CD4-positive, alpha-beta T cell (primary cell): ENCODE results near the gene RANBP3. TPM values are rescaled to one million over a fixed set of nuclear protein-coding genes. Genes with fewer than 3 reads are reported as not detected.
A peak's percentile ranks its signal among the peaks of the same experiment; 100 is the strongest.

Source experiments
- ATAC-seq: fragments of 200-7000 bp; cut with Tn5 transposase; one replicate; pipeline ENCODE4 v1.10.0; 2022; ENCODE audit warnings: mild to moderate bottlenecking; ENCODE audit not compliant: poor library complexity
- CTCF ChIA-PET: fragments of 350-600 bp; sonication (Branson Sonifier 250); formaldehyde crosslinking; loops from one replicate; lab custom pipeline; 2021; ENCODE audit warnings: antibody characterized with exemption, inconsistent platforms; lab: Charles Lee
- POLR2A ChIA-PET: fragments of 350-600 bp; sonication (Branson Sonifier 250); formaldehyde crosslinking; loops from one replicate; lab custom pipeline; 2021; ENCODE audit warnings: antibody characterized with exemption, inconsistent platforms; lab: Charles Lee
- DNase-seq, 14 experiments: peaks; one replicate each; pipeline ENCODE4 v3.0.0-alpha.2; 2013 to 2020; ENCODE audit warnings: mixed read lengths in 2 of 14
- H3K27ac ChIP-seq, 2 donors: one replicate each; pipeline versions ENCODE4 v1.5.1 to v1.7.0; 2013; ENCODE audit warnings: low read length in 2 of 2, low read depth in 1 of 2, mild to moderate bottlenecking in 1 of 2
- H3K27me3 ChIP-seq, 2 experiments: 1 replicate in 1 of 2; 2 replicates in 1 of 2; pipeline versions ENCODE4 v1.6.1 to v1.7.0; 2013; ENCODE audit warnings: low read length in 2 of 2, control low read depth in 1 of 2, mild to moderate bottlenecking in 1 of 2, moderate library complexity in 1 of 2; ENCODE audit not compliant: insufficient read depth in 2 of 2, control insufficient read depth in 1 of 2
- H3K36me3 ChIP-seq: one replicate; pipeline ENCODE4 v1.6.1; 2013; ENCODE audit warnings: low read length, control low read depth; ENCODE audit not compliant: insufficient read depth
- H3K4me1 ChIP-seq: one replicate; pipeline ENCODE4 v1.6.1; 2013; ENCODE audit warnings: low read length, control low read depth; ENCODE audit not compliant: insufficient read depth
- H3K4me3 ChIP-seq: one replicate; pipeline ENCODE4 v1.5.1; 2013; ENCODE audit warnings: mild to moderate bottlenecking, low read length, moderate library complexity
- H3K9me3 ChIP-seq, 2 experiments: 1 replicate in 1 of 2; 2 replicates in 1 of 2; pipeline versions ENCODE4 v1.6.1 to v1.7.0; 2013; ENCODE audit warnings: low read length in 2 of 2, mild to moderate bottlenecking in 2 of 2, control low read depth in 1 of 2, moderate library complexity in 1 of 2; ENCODE audit not compliant: control insufficient read depth in 1 of 2, insufficient read depth in 1 of 2
- H3K27ac Mint-ChIP-seq: one replicate; pipeline ENCODE4 v1.8.0; 2020; ENCODE audit warnings: mixed read lengths
- H3K27me3 Mint-ChIP-seq: one replicate; pipeline ENCODE4 v1.8.0; 2021; ENCODE audit warnings: mixed read lengths
- H3K36me3 Mint-ChIP-seq: one replicate; pipeline ENCODE4 v1.8.0; 2021; ENCODE audit warnings: low read depth, mixed read lengths
- H3K4me1 Mint-ChIP-seq: one replicate; pipeline ENCODE4 v1.8.0; 2021; ENCODE audit warnings: low read depth, mixed read lengths
- H3K4me3 Mint-ChIP-seq: one replicate; pipeline ENCODE4 v1.8.0; 2020; ENCODE audit warnings: mild to moderate bottlenecking, mixed read lengths
- H3K9me3 Mint-ChIP-seq: one replicate; pipeline ENCODE4 v1.8.0; 2020; ENCODE audit warnings: mixed read lengths
- intact Hi-C, 2 experiments: fragments of 100-400 bp; cut with DNase I in 1 of 2; cut with micrococcal nuclease in 1 of 2; formaldehyde crosslinking; loops; one replicate each; pipeline versions ENCODE4 v1.15.1 to v1.9.0; 2023 to 2025; cut with DNase I, micrococcal nuclease
- total RNA-seq, 174 experiments: library from RNA in 2 of 174; stranded (reverse) in 2 of 174; gene quantifications; one replicate each; pipeline ENCODE4 v1.2.3 and lab custom pipeline; 2021 to 2026
- TF ChIP-seq, protein P1 (sequence below): fragments of 200-600 bp; IDR thresholded peaks from one replicate; pipeline ENCODE4 v1.8.0; 2022; ENCODE audit warnings: antibody characterized with exemption, mild to moderate bottlenecking

The RANBP3 gene
- total RNA-seq, 2 experiments from 2014 or later = 82.7 to 88.7 TPM

DNA sequence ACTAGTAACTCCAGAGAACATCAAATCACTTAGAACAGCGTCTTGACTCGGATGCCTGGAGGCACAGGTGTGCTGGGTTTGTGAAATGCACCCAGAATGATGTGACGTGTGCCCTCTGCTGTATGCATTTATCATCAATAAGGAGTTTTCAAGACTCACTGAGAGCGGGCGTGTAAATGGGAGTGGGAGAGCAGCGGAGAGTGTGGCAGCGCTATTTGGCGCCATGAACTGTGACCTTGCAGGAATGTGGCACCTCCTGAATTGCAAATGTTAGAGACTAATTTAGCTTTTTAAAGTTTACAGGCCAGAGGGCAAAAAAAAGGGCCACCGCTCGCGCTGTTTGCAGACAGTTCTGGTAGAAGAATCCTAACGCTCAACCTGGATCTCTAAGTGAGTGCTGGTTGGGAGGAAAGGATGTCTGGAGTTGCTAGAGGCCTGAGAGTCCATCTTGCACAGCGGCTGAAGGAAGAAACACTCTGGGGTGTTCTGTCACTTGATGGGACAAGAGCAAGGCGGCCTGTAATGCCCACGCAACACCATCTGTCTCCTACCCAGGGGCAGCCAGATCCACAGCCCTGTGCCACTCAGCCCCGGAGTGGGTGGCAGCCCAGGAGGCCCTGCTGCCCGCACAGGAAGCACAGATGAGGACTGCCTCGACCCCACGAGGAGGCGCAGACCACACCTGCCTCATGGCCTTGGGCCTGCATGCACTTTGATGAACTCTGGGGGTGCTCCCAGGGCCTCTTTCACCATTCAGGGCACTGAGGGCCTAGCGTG lies 19.7 kb downstream of the RANBP3 start:
- Histone ChIP-seq H3K27ac (peak overlapping the region in 1 of 2 donors; percentile 91), H3K36me3 (peaks cover 17% of the 10 kb centered on the region), H3K4me3 (no peak overlapping the region), H3K27me3 (no peaks in the 10 kb centered on the region), H3K9me3 (no peaks in the 10 kb centered on the region), H3K4me1 (peaks cover 88% of the 10 kb centered on the region)
- DNase-seq (no peak), ATAC-seq (no peak)
- no peaks in the 10 kb centered on the region for H3K27me3 Mint-ChIP-seq
- CTCF ChIA-PET = interaction anchor here (2.4 kb wide), 1 partner anchor 10 kb away, joined by 8 read pairs; no protein-coding TSS in a partner anchor
- TF ChIP-seq, protein P1, sequence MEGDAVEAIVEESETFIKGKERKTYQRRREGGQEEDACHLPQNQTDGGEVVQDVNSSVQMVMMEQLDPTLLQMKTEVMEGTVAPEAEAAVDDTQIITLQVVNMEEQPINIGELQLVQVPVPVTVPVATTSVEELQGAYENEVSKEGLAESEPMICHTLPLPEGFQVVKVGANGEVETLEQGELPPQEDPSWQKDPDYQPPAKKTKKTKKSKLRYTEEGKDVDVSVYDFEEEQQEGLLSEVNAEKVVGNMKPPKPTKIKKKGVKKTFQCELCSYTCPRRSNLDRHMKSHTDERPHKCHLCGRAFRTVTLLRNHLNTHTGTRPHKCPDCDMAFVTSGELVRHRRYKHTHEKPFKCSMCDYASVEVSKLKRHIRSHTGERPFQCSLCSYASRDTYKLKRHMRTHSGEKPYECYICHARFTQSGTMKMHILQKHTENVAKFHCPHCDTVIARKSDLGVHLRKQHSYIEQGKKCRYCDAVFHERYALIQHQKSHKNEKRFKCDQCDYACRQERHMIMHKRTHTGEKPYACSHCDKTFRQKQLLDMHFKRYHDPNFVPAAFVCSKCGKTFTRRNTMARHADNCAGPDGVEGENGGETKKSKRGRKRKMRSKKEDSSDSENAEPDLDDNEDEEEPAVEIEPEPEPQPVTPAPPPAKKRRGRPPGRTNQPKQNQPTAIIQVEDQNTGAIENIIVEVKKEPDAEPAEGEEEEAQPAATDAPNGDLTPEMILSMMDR = no peak
- H3K4me1 Mint-ChIP-seq = peaks cover 91% of the 10 kb centered on the region
- H3K27ac Mint-ChIP-seq = peak overlapping the region; percentile 98
- intact Hi-C loops = no loop called here
- POLR2A ChIA-PET = no interaction called here
- peak overlapping the region; percentile 59 for H3K4me3 Mint-ChIP-seq
- no peaks in the 10 kb centered on the region for H3K9me3 Mint-ChIP-seq
- peaks cover 35% of the 10 kb centered on the region for H3K36me3 Mint-ChIP-seq

DNA sequence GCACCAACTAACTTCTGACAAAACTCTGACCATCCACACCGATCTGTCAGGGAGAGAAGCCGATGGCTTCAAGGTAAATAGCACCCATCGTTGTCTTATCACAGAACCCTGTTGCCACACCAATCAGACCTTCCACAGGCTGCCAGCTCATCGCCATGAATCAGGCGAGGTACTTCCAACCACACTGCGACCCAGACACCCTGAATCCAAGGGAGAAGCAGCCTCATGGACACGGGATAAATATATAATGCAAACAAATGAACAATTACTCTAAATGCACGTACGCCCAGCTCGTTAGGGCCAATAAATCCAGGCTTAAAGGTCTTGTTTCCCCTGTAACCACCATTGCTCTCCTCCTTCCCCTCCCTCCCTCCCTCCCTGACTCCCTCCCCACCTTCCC lies 20.8 kb downstream of the RANBP3 start:
- POLR2A ChIA-PET = interaction anchor here (2.1 kb wide), 1 partner anchor 53 kb away, joined by 8 read pairs; the partner anchor contains the start of genes NDUFA11 and VMAC
- Histone ChIP-seq H3K27ac (no peak overlapping the region), H3K36me3 (peaks cover 17% of the 10 kb centered on the region), H3K27me3 (no peaks in the 10 kb centered on the region), H3K4me1 (peaks cover 88% of the 10 kb centered on the region), H3K9me3 (no peaks in the 10 kb centered on the region), H3K4me3 (no peak overlapping the region)
- Mint-ChIP-seq H3K4me1 (peaks cover 91% of the 10 kb centered on the region), H3K9me3 (no peaks in the 10 kb centered on the region), H3K36me3 (peaks cover 29% of the 10 kb centered on the region), H3K4me3 (no peak overlapping the region), H3K27ac (peak overlapping the region; percentile 98), H3K27me3 (no peaks in the 10 kb centered on the region)
- DNase-seq (no peak), ATAC-seq (no peak)
- intact Hi-C loops = no loop called here
- TF ChIP-seq, protein P1 = no peak
- CTCF ChIA-PET = interaction anchor here (2.4 kb wide), 1 partner anchor 11 kb away, joined by 8 read pairs; no protein-coding TSS in a partner anchor

DNA sequence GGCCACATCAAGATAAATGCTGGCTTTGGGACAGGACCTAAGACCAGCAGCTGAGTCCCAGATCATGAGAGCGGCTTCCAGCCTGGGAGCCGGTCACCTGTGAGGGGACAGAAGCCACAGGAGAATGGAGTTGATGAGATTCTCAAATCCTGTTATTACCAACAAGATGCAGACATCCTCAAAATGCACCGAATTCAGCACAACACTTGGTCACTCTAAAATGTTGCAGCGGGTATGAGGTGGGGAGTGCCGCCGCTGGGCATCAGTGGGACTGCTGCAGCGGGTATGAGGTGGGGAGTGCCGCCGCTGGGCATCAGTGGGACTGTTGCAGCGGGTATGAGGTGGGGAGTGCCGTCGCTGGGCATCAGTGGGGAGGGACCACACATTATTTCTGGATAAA lies 21.2 kb downstream of the RANBP3 start:
- Histone ChIP-seq H3K36me3 (peaks cover 17% of the 10 kb centered on the region), H3K27me3 (no peaks in the 10 kb centered on the region), H3K4me1 (peaks cover 88% of the 10 kb centered on the region), H3K27ac (no peak overlapping the region), H3K4me3 (no peak overlapping the region), H3K9me3 (no peaks in the 10 kb centered on the region)
- CTCF ChIA-PET = interaction anchor here (2.4 kb wide), 1 partner anchor 11 kb away, joined by 8 read pairs; no protein-coding TSS in a partner anchor
- ATAC-seq (no peak), DNase-seq (no peak)
- Mint-ChIP-seq H3K27me3 (no peaks in the 10 kb centered on the region), H3K4me1 (peaks cover 91% of the 10 kb centered on the region), H3K9me3 (no peaks in the 10 kb centered on the region), H3K4me3 (no peak overlapping the region), H3K27ac (peak overlapping the region; percentile 98), H3K36me3 (peaks cover 24% of the 10 kb centered on the region)
- TF ChIP-seq, protein P1 = no peak
- intact Hi-C loops = no loop called here
- POLR2A ChIA-PET = interaction anchor here (2.1 kb wide), 1 partner anchor 52 kb away, joined by 8 read pairs; the partner anchor contains the start of genes NDUFA11 and VMAC
